ENCODE measurements around the gene TRIM14.
"Not testable (repeated sequence)": the region's sequence is repeated elsewhere in the genome, so short reads cannot be mapped to it uniquely, and the experiment has no call there.

TRIM14 gene

DNA sequence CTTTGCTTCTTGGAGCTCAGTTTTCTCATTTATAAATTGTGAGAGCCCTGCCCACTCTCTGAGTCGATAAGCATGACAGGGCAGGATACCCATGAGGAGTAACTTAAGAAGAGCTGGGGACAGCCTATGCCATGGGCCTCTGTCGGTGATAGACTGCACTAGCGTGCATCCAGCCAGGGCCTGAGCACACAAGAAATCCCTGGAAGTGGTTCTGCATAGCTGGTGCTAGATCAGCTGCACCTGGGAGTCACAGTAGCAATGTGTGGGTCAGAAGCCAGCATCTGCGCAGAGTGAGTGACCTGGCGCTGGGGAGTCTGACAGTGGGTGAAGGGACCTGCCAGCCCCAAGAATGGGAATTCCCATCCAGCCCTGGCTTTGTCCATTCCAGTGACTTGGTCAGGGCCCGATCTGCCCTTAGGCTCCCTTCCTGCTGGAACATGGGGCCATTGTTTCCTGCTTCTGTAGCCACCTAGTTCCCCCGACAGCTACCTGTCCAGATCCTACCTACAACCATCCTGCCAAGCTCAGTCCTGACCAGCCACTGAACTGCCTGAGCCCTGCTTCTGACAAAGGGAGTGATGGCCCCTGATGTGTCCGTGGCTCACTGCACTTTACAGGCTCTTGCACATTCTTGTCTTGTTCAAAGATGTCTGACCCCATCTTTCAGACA lies 98.4 kb downstream of the TRIM14 start:
- peak; percentile 29 for DNase-seq
- Mint-ChIP-seq H3K27ac (peak overlapping the region; percentile 68), H3K4me1 (ENCODE audit: low read depth) (peaks cover 1% of the 10 kb centered on the region), H3K27me3 (no peaks in the 10 kb centered on the region), H3K36me3 (ENCODE audit: low read depth) (peaks cover 87% of the 10 kb centered on the region), H3K9me3 (no peaks in the 10 kb centered on the region), H3K4me3 (no peak overlapping the region)

DNA sequence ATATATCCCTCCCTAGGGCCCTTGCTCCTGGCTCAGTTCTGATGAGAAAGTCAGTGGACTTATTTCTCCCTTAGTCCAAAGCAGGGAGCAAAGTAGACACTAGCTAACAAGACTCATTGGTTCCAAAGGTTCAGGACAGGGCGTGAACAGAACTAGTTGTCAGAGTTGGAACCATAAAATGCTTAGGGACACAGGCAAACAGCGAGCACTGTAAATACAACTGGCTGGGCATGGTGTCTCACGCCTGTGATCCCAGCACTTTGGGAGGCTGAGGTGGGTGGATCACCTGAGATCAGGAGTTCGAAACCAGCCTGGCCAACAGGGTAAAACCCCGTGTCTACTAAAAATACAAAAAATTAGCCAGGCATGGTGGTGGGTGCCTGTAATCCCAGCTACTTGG lies 99.2 kb downstream of the TRIM14 start:
- not testable (repeated sequence) for H3K27me3 Mint-ChIP-seq; H3K4me1 Mint-ChIP-seq (ENCODE audit: low read depth); H3K27ac Mint-ChIP-seq; H3K9me3 Mint-ChIP-seq; DNase-seq; H3K4me3 Mint-ChIP-seq
- peaks cover 90% of the 10 kb centered on the region for H3K36me3 Mint-ChIP-seq (ENCODE audit: low read depth)

Measured in activated T-cell treated with anti-CD3 and anti-CD28 coated beads, Interleukin-2, amount 50 U/mL, for 24 hours (primary cell).